Natural killer cell (primary cell): Measurements from ENCODE around the gene RIC1. TPM values are rescaled to one million over a fixed set of nuclear protein-coding genes. Genes with fewer than 3 reads are reported as not detected.

Experiments used
- ATAC-seq, 3 donors: fragments of 150-1000 bp in 2 of 3; fragments of 200-7000 bp in 1 of 3; cut with Tn5 transposase; 1 replicate in 1 of 3; 2 replicates in 2 of 3; pipeline ENCODE4 v1.10.0; 2021; ENCODE audit warnings: mild to moderate bottlenecking in 2 of 3, moderate library complexity in 2 of 3
- DNase-seq, 2 donors: peaks; one replicate each; pipeline versions ENCODE4 v3.0.0 to v3.0.0-alpha.2; 2013 to 2021; ENCODE audit warnings: mixed read lengths in 1 of 2
- H3K27ac ChIP-seq: one replicate; pipeline ENCODE4 v1.5.1; 2013; ENCODE audit warnings: mild to moderate bottlenecking, low read length
- H3K27me3 ChIP-seq: one replicate; pipeline ENCODE4 v1.6.1; 2013; ENCODE audit warnings: low read length; ENCODE audit not compliant: control insufficient read depth, insufficient read depth
- H3K36me3 ChIP-seq: one replicate; pipeline ENCODE4 v1.6.1; 2013; ENCODE audit warnings: low read length; ENCODE audit not compliant: control insufficient read depth, insufficient read depth
- H3K4me1 ChIP-seq: one replicate; pipeline ENCODE4 v1.6.1; 2013; ENCODE audit warnings: low read length; ENCODE audit not compliant: control insufficient read depth, insufficient read depth
- H3K4me3 ChIP-seq: one replicate; pipeline ENCODE4 v1.5.1; 2013; ENCODE audit warnings: low read length
- H3K9me3 ChIP-seq: one replicate; pipeline ENCODE4 v1.6.1; 2013; ENCODE audit warnings: low read length; ENCODE audit not compliant: control insufficient read depth, insufficient read depth
- H3K27ac Mint-ChIP-seq, 2 donors: one replicate each; pipeline ENCODE4 v1.8.0; 2022; ENCODE audit warnings: mild to moderate bottlenecking in 2 of 2, mixed read lengths in 2 of 2, moderate library complexity in 1 of 2
- H3K27me3 Mint-ChIP-seq, 2 donors: one replicate each; pipeline ENCODE4 v1.8.0; 2022; ENCODE audit warnings: low read depth in 2 of 2, mixed read lengths in 2 of 2
- H3K36me3 Mint-ChIP-seq: one replicate; pipeline ENCODE4 v1.8.0; 2022; ENCODE audit warnings: mixed read lengths
- H3K4me1 Mint-ChIP-seq, 2 donors: one replicate each; pipeline ENCODE4 v1.8.0; 2022; ENCODE audit warnings: mixed read lengths in 2 of 2
- H3K4me3 Mint-ChIP-seq: one replicate; pipeline ENCODE4 v1.8.0; 2022; ENCODE audit warnings: mild to moderate bottlenecking, moderate library complexity, mixed read lengths
- H3K9me3 Mint-ChIP-seq, 2 donors: one replicate each; pipeline ENCODE4 v1.8.0; 2022; ENCODE audit warnings: mixed read lengths in 2 of 2
- CTCF ChIP-seq: fragments of 200-600 bp; IDR thresholded peaks from one replicate; pipeline ENCODE4 v1.8.0; 2022; ENCODE audit warnings: antibody characterized with exemption
- WGBS: methylation state at CpG from one replicate; pipeline ENCODE4 v1.1.7; 2013; ENCODE audit warnings: missing lambda C conversion rate; ENCODE audit not compliant: insufficient coverage; 5-methylcytosine and 5-hydroxymethylcytosine counted together
- intact Hi-C: fragments of 100-400 bp; cut with micrococcal nuclease; formaldehyde crosslinking; loops from one replicate; pipeline ENCODE4 v1.14.2; 2022
- total RNA-seq, 4 donors: library from RNA; stranded (reverse); fragments of 120-200 nt in 1 of 4; gene quantifications; one replicate each; pipeline versions ENCODE4 v1.2.3 to v1.2.4, GENCODE V29; 2013 to 2022

The RIC1 gene
- total RNA-seq, 3 donors from 2014 or later (not counting 1 experiment from before 2014, with no cell fraction given): 23.5 to 33.9 (median 31.8) TPM

DNA sequence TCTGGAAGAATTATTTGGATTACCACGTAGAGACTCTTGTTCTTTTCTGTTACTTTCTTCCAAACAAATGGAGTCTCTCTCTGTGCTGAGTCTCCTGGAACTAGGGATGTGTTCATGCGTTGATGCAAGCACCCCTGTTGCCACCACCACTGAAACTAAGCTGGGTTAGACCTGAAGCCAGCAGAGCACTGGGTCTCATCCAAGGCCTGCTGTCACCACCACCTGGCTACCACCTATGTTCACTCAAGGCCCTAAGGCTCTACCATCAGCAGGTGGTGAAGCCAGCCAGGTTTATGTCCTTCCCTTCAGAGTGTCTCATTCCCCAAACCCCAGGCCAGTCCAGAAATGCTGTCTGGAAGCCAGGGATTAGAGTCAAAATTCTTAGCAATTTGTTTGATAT is 13.3 kb downstream of the RIC1 start:
- no peaks in the 10 kb centered on the region for H3K36me3 ChIP-seq
- no peak for TF ChIP-seq CTCF
- 96% methylated on average over 2 of the region's 2 CpGs for WGBS
- ATAC-seq (no peak), DNase-seq (no peak)
- intact Hi-C loops: loop anchor here (10.0 kb wide), 1 partner anchor 53 kb away; no protein-coding TSS in a partner anchor
- no peaks in the 10 kb centered on the region for H3K4me1 ChIP-seq
- Mint-ChIP-seq H3K27ac (no peak overlapping the region), H3K4me1 (peaks cover 45 to 52% of the 10 kb centered on the region in 2 donors), H3K9me3 (peaks cover 8 to 20% of the 10 kb centered on the region in 2 donors), H3K27me3 (no peaks in the 10 kb centered on the region), H3K36me3 (peaks cover 44% of the 10 kb centered on the region), H3K4me3 (no peak overlapping the region)
- no peak overlapping the region for H3K4me3 ChIP-seq
- H3K27ac ChIP-seq: no peak overlapping the region
- no peaks in the 10 kb centered on the region for H3K27me3 ChIP-seq
- peaks cover 4% of the 10 kb centered on the region for H3K9me3 ChIP-seq

DNA sequence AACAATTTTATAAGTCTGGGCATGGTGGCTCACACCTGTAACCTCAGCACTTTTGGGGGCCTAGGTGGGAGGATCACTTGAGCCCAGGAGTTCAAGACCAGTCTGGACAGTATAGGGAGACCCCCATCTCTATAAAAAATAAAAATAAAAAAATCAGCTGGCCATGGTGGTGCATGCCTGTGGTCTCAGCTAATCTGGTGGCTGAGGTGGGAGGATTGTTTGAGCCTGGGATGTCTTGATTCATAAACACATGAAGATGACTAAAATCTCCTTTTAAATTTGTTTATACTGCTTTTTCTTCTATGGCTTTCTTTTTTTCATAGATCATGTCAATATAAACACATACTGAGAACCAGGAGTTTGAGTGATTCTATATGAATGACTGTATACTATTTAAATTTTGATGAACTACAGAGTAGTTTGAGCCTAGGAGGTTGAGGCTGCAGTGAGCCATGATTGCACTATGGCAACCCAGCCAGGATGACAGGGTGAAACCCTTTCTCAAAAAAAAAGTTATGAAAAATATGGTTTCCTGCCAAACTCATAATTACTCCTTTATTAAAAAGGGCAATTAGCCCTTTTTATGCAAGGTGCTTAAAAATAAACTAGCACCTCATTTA is 14.2 kb downstream of the RIC1 start:
- Histone ChIP-seq H3K27ac (no peak overlapping the region), H3K9me3 (peaks cover 6% of the 10 kb centered on the region), H3K4me3 (no peak overlapping the region), H3K4me1 (peaks cover 3% of the 10 kb centered on the region), H3K27me3 (no peaks in the 10 kb centered on the region), H3K36me3 (no peaks in the 10 kb centered on the region)
- no peak for ATAC-seq
- Mint-ChIP-seq H3K4me3 (no peak overlapping the region), H3K27me3 (no peaks in the 10 kb centered on the region), H3K36me3 (peaks cover 36% of the 10 kb centered on the region), H3K27ac (no peak overlapping the region), H3K4me1 (peaks cover 42 to 52% of the 10 kb centered on the region in 2 donors), H3K9me3 (peaks cover 8 to 17% of the 10 kb centered on the region in 2 donors)
- no peak for DNase-seq
- TF ChIP-seq CTCF: no peak
- intact Hi-C loops: loop anchor here (10.0 kb wide), 1 partner anchor 52 kb away; no protein-coding TSS in a partner anchor

DNA sequence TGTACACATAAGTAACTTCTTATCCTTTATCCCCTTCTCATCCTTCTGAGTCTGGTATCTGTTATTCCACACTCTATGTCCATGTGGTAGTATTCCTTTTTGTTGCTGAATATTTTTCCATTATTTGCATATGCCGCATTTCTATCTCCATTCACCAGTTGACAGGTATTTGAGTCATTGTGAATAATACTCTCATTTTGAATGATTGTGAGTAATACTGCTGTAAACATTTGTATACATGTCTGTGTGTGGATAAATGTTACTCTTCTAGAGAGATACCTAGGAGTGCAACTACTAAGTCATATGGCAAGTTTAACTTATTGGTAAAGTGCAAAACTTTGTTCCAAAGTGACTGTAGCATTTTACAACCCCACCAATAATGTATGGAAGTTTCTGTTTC is 15.6 kb downstream of the RIC1 start:
- no CpG with 5 or more reads among the region's 1 CpG for WGBS
- no peak overlapping the region for H3K4me3 Mint-ChIP-seq
- ATAC-seq (no peak), DNase-seq (no peak)
- peaks cover 3% of the 10 kb centered on the region for H3K4me1 ChIP-seq
- peaks cover 5 to 17% of the 10 kb centered on the region in 2 donors for H3K9me3 Mint-ChIP-seq
- intact Hi-C loops: loop anchor here (10.0 kb wide), 1 partner anchor 50 kb away; no protein-coding TSS in a partner anchor
- no peaks in the 10 kb centered on the region for H3K27me3 ChIP-seq
- H3K27ac Mint-ChIP-seq: no peak overlapping the region
- H3K9me3 ChIP-seq: peaks cover 5% of the 10 kb centered on the region
- no peaks in the 10 kb centered on the region for H3K27me3 Mint-ChIP-seq
- H3K36me3 ChIP-seq: no peaks in the 10 kb centered on the region
- no peak overlapping the region for H3K27ac ChIP-seq
- no peak for TF ChIP-seq CTCF
- H3K4me1 Mint-ChIP-seq: peaks cover 42 to 47% of the 10 kb centered on the region in 2 donors
- H3K36me3 Mint-ChIP-seq: peaks cover 35% of the 10 kb centered on the region
- H3K4me3 ChIP-seq: no peak overlapping the region

GRCh38 chr9:5646116-5646515 is 17.2 kb downstream of the RIC1 start:
- 80% methylated on average over 3 of the region's 3 CpGs for WGBS
- Histone ChIP-seq H3K27ac (no peak overlapping the region), H3K27me3 (no peaks in the 10 kb centered on the region), H3K36me3 (no peaks in the 10 kb centered on the region), H3K4me3 (no peak overlapping the region), H3K9me3 (peaks cover 16% of the 10 kb centered on the region), H3K4me1 (peaks cover 3% of the 10 kb centered on the region)
- Mint-ChIP-seq H3K27ac (no peak overlapping the region), H3K4me3 (no peak overlapping the region), H3K36me3 (peaks cover 24% of the 10 kb centered on the region), H3K27me3 (no peaks in the 10 kb centered on the region), H3K9me3 (peaks cover 2 to 11% of the 10 kb centered on the region in 2 donors), H3K4me1 (peaks cover 55 to 61% of the 10 kb centered on the region in 2 donors)
- ATAC-seq: no peak
- intact Hi-C loops: loop anchor here (10.0 kb wide), 1 partner anchor 49 kb away; no protein-coding TSS in a partner anchor
- no peak for TF ChIP-seq CTCF
- no peak for DNase-seq
